GM21390 (cell line): ENCODE measurements around the gene ARMCX6.
"Not testable (repeated sequence)": the region's sequence is repeated elsewhere in the genome, so short reads cannot be mapped to it uniquely, and the experiment has no call there.

ENCODE experiments used
- ATAC-seq: cut with Tn5 transposase; IDR thresholded peaks from one replicate; pipeline ENCODE4 v1.9.1; 2021; ENCODE audit not compliant: unreplicated experiment

Gene ARMCX6

GRCh38 chrX:101617211-101618191 lies at the start of gene ARMCX6:
Gene ARMCX6 (minus strand): TSS chrX:101618000. CDS start chrX:101616620, 1,380 bp downstream.
- ATAC-seq: peak; percentile 93

GRCh38 chrX:101659601-101660063 lies 41.8 kb upstream of the ARMCX6 start, which contains the start of gene ARMCX2:
Gene ARMCX2 (minus strand): TSS chrX:101659850. CDS start chrX:101657588, 2,262 bp downstream.
- ATAC-seq: peak; percentile 44

GRCh38 chrX:101658661-101659491 lies 41.1 kb upstream of the ARMCX6 start:
- peak; percentile 86 for ATAC-seq

- no peak for ATAC-seq
Observed at GRCh38 chrX:101657495-101657894, 39.7 kb upstream of the ARMCX6 start.

- ATAC-seq: no peak
Observed at GRCh38 chrX:101656817-101657216, 39.0 kb upstream of the ARMCX6 start.

- ATAC-seq: no peak
Observed at GRCh38 chrX:101655534-101655933, 37.7 kb upstream of the ARMCX6 start.

- ATAC-seq: not testable (repeated sequence)
Observed at GRCh38 chrX:101647716-101648115, 29.9 kb upstream of the ARMCX6 start.

GRCh38 chrX:101642093-101642492 lies 24.3 kb upstream of the ARMCX6 start:
- no peak for ATAC-seq

GRCh38 chrX:101639583-101639982 lies 21.8 kb upstream of the ARMCX6 start:
- ATAC-seq: no peak

- ATAC-seq: no peak
Observed at GRCh38 chrX:101619364-101619763, 1.6 kb upstream of the ARMCX6 start.

GRCh38 chrX:101605728-101606127 lies 12.1 kb downstream of the ARMCX6 start:
- ATAC-seq: no peak

GRCh38 chrX:101605146-101605545 lies 12.7 kb downstream of the ARMCX6 start:
- no peak for ATAC-seq

GRCh38 chrX:101602077-101602476 lies 15.7 kb downstream of the ARMCX6 start:
- no peak for ATAC-seq

- ATAC-seq: not testable (repeated sequence)
Observed at GRCh38 chrX:101599592-101599991, 18.2 kb downstream of the ARMCX6 start.

GRCh38 chrX:101595739-101596419 lies 21.9 kb downstream of the ARMCX6 start:
- peak; percentile 99 for ATAC-seq
